EL (cell line): ENCODE measurements around the gene KREMEN1.

Experiments used
- DNase-seq: peaks from one replicate; pipeline ENCODE4 v3.0.0-alpha.2; 2016

Gene KREMEN1

DNA sequence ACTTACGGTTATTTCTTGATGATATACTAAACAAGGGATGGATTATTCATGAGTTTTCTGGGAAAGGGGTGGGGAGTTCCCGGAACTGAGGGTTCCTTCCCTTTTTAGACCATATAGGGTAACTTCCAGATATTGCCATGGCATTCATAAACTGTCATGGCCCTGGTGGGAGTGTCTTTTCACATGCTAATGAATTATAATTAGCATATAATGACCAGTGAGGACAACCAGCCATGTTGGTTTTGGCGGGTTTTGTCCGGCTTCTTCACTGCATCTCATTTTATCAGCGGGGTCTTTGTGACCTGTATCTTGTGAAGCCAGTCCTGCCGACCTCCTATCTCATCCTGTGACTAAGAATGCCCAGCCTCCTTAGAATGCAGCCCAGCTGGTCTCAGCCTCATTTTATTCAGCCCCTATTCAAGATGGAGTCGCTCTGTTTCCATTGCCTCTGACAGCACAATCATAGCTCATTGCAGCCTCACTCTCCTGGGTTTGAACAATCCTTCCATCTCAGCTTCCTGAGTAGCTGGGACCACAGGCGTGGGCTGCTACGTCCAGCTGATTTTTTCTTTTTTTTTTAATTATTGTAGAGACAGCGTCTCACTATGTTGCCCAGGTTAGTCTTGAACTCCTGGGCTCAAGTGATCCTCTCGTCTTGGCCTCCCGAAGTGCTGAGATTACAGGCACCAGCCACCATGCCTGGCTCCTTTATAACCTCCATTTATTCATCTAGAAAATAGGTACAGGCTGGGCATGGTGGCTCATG is 80.3 kb downstream of the KREMEN1 start:
- no peak for DNase-seq

DNA sequence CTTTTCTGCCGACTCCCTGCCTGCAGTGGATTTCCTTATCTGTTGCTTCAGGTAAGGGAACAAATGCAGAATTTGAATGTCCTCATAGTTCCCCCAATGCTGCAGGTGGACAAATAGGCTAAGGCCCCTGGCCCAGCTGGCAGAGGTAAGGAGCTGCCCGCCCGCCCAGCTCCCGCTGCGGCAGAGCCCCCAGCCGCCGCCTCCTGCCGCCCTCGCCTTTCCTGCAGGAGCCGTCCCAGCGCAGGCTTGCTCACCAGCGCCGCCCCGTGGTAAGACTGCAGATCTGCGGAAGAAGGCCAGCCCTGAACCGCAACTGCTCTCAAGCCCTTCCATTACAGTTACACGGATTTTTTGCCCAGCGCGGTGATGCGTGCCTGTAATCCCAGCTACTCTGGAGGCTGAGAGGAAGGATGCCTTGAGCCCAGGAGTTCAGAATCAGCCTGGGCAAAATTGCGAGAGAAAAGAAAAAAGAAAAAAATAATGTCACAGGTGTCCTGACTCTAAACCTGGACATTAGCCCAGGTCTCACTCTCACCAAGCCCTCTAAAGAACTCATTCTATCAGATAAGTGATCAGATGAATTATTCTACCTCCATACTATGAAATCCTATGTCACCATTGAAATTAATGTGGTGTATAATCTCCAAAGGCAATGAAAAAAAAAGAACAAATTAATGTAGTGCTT is 81.7 kb downstream of the KREMEN1 start:
- DNase-seq, result peak; percentile 65

DNA sequence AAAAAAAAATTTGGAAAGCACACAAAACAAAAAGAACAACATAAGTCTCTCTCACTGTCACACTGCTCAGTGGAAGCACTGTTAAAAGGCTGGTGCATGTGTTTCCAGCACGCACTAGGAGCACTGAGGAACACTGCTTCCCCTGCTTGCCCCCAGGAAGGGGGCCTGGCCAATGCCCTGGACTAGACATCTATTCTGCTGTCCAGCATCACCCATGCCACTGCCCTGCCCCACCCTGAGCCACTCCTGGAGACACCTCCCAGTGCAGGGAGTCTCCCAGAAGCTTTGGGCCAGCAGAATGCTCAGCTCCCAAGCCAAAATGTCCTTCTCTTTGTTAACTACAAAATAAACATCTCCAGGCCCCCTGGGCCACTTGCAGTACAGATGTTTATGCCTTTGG is 83.1 kb downstream of the KREMEN1 start:
- no peak for DNase-seq

DNA sequence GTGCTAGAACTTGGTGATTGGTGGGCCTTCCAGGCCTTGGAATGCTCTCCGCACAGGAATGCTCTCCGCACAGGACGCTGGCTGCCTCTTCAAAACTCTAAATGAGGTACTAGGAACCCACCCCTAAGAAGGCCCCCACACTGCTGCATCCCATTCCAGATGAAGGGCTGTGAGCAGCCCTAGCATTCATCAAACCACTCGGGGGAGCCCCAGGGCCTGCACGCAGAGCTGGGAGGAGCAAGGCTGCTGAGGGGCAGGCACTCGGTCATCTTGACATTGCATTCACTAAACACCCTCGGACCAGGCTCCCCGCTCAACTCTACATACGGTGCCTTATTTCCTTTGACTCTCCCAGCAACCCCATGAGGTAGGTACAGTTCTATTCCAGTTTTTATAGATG is 83.7 kb downstream of the KREMEN1 start:
- peak; percentile 9 for DNase-seq

DNA sequence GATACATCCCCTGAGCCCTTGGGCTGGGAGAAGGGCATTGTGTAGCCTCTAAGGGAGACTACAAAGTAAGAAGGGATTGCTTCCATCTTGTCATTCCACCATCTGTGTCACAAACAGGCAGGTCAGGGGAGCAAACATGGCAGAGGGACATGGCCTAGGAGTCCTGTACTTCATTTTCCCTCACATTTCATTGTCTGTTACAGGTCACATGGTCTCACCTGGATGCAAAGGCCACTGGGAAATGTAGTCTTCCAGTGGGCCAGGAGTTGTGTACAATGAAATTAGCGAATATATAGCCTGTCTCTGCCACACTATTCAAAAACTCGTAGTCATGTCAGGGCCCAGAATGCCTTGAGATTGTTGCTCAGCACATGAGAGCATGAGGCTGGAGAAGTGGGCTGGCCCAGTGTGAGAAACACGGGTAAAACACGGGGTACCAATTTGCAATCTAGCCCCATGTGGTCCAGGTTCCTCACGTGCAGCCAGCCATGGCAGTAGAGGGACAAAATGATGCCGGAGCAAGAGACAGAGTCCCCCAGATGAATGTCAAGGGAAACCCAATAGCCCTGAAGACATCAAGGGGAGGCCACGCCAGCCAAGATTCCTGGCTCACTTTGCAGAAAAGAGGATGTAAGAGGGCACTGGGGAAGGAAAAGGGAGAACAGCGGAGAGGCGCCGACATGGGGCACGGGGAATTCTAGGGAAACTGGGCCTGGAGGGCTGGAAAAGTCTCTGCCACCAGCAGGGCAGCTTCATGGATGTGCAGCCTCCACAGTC is 85.1 kb downstream of the KREMEN1 start:
- DNase-seq, result no peak

DNA sequence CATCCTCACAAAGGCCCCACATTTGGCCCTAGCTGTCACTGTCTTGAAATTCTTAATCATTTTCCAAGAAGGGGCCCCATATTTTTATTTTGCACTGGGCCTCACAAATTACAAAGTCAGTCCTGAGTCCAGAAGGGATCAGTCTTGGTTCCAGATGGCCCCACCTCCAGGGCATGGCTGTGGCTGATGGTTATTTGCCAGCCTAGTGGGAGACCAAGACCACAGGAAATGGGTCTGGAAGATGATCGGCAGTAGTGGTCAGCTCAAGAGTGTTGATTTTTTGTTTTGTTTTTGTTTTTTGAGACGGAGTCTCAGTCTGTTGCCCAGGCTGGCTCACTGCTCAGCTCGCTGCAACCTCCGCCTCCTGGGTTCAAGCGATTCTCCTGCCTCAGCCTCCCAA is 85.7 kb downstream of the KREMEN1 start:
- DNase-seq, result no peak

DNA sequence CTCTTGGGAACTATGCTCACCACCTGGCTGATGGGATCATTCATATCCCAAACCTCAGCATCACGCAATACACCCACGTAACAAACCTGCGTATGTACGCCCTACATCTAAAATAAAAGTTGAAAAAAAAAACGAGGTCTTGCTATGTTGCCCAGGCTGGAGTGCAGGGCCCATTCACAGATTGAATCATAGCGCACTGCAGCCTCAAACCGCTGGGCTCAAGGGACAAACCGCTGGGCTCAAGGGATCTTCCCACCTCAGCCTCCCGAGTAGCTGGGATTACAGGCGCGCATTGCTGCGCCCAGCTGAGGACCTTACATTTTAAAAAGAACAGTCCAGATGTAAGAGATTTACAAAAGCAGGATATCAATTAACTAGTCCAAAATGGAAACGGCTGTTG is 91.0 kb downstream of the KREMEN1 start:
- no peak for DNase-seq

DNA sequence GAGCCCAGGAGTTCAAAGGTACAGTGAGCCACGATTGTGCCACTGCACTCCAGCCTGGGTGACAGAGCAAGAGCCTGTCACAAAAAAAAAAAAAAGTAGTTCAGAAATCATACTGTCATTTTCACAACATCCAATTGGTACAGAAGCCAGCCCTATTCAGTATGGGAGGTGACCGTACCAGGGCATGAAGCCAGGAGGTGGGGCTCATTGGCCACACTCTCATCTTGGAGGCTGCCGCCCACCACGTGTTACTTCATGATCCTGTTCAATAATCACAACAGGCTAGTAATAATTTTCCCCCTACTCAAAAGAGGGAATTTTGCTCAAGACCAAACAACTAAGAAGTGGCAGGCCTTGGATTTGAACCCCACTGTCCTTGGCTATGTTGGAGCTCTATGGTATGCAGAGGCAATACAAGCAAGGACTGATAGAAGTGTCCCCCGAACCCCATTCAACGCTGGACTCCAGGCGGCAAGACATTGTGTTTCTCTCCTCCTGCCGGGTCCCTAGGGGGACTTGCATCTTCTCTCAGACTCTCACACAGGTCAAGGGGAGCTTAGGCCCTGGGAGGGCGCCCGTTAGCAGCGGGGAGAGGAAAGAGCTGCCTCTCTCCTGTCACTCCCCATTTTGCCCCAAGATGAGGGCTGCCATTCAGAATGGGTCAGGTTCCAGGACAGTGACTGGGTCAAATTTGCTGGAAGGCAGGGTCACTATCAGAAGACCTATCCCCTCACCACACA is 92.7 kb downstream of the KREMEN1 start:
- DNase-seq, result no peak

DNA sequence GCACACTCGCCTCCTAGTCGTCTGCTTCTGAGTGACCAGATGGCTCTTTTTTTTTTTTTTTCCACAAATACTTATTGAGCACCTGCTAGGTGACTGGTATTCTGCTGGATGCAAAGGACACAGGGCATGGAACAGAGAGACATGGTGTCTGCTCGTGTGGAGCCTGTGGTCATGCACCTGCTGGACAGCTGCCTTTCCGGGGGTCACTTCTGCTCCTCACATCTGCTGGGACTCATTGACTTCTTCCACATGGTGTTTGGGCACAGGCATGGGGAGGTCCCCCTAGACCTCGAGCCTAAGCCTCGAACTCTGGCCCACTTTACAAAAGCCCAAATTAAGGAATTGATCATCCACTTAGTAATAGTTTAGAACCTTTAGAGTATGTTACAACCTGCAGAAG is 93.3 kb downstream of the KREMEN1 start:
- DNase-seq, result no peak

DNA sequence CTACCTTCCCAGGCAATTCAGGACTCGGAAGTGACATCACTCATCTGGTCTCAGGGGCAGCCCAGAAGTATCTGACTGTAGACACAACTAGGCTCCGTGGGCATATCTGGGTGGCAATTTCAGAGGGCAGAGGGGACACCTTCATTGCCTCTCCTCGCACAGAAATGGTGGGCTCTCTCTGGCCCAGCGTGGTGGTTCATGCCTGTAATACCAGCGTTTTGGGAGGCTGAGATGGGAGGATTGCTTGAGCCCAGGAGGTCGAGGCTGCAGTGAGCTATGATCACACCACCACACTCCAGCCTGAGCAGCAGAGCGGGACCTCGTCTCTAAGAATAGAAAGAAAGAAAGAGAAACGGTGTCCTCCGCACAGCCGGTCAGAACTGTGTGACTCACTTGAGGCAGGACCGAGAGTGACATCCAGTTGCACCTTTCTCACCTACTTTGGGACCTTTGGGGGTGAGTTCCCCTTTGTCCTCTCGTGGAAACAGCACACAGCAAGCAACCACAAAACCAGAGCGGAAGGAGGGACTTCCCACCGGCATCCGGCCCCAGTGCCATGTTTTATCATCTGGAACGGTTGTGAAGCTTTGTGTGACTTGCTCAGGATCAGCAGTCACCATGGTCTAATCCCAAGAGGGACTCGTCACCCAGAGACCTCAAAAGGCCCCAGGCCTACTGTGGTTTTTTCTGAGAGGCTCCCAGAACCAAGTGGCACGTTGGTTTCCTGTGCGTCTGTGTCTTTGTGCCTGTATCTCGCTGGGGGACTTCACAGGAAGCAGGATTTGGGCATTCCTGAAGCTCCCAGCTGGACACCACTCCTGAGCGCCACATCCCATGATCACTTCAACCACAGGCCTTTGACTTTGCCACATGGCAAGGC is 94.4 kb downstream of the KREMEN1 start:
- DNase-seq, result no peak

DNA sequence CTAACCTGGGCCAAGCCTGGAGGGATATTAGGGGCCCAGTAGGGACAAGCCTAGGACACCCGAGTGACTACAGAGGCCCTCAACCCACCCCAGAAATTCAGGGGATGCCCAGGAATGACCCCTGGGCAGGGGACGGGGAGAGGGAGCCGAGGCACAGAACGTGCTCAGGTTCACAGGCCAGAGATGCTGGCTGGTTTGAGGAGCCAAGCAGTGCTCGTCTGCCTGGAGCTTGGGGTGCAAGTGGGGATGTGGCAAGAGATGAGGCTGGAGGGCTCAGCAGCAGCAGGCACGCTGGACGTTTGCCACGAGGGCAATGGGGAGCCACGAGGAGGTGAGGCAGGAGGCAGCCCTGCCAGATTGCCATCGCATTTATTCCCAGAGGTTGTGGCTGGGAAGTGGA is 98.9 kb downstream of the KREMEN1 start:
- no peak for DNase-seq

DNA sequence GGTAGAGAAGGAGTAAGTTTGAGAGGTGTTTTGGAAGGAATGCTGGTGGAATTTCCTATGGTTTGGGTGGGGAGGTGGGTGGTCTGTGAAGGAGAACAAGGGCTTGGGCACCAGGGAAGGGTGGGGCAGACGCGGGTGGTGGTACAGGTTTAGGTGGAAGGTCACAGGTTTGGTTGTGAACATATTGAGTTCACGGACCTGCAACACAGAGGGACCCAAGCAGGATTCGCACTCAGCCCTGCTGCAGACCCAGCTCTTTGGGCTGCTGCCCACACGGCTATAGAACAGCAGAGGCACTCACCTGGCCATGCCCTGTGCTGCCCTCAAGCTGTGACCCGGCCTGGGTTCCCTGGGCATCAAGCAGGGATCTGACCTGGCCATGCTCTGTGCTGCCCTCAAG is 99.4 kb downstream of the KREMEN1 start:
- DNase-seq, result no peak

DNA sequence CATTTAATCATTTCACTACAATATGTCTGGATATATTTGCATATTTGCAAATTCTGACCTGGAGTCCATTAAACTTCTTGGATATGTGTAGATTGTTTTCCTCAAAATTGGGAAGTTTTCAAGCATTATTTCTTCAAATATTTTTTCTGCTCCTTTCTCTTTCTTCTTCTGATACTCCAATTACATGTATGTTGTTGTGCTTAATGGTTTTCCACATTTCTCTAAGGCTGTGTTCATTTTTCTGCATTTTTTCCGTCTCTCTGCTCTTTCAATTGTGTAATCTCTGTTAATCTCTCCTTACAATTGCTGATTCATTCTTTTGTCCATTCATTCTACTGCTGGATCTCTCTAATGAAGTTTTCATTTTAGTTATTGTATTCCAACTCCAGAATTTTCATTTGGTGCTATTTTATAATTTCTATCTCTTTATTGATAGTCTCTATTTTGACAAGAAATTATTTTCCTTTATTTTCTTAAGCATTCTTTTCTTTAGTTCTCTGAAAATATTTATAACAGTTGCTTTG is 102.5 kb downstream of the KREMEN1 start:
- DNase-seq, result no peak

DNA sequence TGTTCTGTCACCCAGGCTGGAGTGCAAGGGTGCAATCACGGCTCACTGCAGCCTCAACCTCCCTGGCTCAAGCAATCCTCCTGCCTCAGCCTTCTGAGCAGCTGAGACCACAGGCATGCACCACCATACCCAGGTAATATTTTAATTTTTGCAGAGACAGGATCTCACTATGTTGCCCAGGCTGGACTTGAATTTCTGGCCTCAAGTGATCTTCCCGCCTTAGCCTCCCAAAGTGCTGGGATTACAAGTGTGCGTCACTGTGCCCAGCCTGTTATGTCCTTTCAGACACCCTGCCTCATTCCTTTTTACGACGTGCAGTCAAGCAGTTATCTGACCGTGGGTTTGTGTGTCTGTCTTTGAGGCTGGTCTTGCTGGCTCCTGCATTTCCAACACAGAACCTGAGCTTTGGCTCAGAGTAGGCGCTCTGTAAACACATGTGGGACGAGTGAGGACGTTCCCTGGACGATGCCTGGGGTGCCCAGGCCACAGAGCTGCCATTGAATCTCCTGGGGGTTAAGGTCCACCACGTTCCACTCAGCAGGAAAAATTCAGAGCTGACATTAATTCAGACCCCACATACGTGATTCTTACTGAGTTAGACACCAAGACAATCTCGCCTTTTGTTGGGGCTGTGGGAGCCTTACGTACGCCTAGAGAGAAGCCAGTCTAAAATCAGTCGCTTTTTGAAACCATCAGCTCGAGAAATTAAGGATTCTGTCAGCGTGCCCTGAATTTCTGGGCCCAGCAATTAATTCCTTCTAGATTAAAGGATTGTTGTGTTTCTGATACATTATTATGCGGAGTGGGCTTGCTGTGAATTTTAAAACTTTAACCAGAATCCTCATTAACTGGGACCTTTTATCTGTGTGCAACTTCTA is 111.4 kb downstream of the KREMEN1 start:
- DNase-seq, result no peak

DNA sequence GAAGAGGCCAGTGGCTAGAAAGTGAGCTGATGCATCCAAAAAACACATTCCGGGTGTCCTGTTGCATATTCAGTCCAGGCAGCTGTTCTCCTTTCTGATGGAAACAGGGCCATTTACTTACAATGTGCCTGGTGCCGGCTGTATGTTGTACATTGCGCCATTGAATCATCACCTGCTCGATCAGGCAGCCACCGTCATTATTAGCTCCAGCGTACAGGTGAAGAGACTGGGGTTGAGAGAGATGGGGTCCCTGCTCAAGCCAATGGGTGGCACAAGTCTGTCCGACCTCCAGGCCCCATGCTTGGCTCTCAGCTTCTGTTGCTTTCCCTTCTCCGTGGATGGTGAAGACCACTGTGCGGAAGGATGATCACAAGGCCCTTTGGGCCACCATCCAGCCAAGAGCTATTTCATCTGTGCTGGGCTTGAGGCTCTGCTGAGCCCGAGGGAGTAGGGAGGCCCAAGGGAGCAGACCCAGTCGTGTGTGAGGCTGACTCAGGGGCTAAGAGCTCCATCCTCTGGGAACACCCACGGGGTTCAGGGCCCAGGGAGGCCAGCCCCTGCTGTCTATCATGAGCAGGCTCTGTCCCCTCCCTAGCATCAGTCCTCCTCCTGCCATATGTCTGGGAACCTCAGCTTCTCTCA is 112.1 kb downstream of the KREMEN1 start:
- DNase-seq, result no peak

DNA sequence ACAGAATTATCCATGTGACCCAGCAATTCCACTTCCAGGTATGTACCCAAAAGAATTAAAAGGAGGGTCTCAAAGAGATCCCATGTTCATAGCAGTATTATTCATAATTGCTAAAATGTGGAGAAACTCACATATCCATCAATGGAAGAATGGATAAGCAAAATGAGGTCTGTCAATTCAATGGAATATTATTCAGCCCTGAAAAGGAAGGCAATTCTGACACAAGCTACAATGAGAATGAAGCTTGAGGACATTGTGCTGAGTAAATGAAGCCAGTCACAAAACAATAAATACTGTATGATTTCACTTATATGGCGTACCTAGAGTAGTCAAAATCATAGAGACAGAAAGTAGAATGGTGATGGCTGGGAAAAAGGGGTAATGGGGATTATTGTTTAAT is 113.5 kb downstream of the KREMEN1 start:
- no peak for DNase-seq

DNA sequence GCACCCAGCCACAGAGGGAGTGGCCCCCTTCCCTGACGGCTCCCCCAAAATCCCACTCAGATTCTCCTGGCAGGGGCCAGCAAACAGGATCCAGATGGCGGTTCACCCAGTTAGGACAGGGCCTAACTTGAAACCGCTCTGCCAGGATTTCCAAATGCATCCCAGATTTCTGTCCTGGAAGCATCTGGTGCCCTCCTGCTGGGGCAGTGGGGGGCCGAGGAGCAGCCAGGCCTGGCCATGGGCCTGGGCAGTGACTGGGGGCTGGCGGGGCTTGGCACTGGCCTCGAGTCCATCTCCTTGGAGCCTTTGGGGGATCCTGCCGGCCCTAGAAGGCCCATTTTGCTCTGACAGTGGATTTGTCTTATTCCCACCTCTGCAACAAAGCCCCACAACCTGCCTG is 115.0 kb downstream of the KREMEN1 start:
- DNase-seq, result no peak

DNA sequence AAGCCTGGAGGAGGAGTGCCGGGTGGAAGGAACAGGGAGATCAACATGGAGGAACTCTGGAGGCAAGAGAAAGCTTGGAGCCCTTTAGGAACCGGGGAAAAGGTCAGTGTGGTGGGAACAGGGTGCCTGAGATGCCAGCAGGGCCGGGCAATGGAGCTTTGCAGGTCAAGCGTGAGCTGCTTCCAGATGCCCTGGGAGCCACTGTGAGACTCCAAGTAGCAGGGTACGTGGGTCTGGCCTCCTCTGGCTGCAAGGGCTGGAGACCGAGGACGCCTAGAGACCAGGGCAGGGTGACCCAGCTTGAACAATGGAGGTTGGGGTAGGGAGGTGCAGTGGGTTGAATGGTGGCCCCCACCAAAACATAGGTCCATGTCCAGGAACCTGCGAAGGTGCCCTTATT is 117.2 kb downstream of the KREMEN1 start:
- DNase-seq, result no peak

DNA sequence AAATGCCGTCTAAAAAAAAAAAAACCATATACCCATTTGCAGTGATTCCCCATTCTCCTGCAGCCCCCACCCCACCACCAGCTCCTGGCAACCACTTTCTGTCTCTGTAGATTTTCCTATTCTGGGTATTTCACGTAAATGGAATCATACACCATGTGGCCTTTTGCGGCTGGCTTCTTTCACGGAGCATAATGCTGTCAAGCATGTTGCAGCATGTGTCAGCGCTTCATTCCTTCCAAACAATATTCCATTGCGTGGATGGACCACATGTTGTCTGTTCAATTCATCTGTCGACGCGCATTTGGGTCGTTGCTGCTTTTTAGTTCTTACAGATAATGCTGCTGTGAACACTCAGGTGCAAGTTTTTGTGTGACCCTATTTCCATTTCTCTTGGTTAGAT is 118.1 kb downstream of the KREMEN1 start:
- no peak for DNase-seq

DNA sequence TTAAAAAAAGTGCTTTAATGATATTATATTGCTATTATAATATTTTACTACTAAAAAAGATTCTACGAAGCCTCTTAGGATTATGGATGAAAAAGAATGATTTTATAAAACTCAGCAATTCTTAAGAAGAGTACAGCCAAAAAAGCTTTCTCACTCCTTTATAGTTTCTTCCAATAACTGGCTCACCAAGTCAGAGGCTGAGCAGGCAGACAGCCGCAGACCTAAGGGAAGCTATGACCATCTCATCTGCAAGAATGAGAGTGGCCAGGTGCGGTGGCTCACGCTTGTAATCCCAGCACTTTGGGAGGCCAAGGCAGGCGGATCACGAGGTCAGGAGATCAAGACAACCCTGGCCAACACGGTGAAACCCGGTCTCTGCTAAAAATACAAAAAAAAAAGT is 120.2 kb downstream of the KREMEN1 start:
- DNase-seq, result no peak
